Pancreas (tissue), 10 donors: Measurements from ENCODE around the gene SLC9C1. TPM values are rescaled to one million over a fixed set of nuclear protein-coding genes. Genes with fewer than 3 reads are reported as not detected.

Experiments used
- ATAC-seq, 4 donors: fragments of 200-7000 bp; cut with Tn5 transposase; one replicate each; pipeline versions ENCODE4 v1.8.0 to v1.9.1; 2020; ENCODE audit warnings: mild to moderate bottlenecking in 4 of 4, moderate library complexity in 4 of 4
- DNase-seq, 6 donors: peaks; one replicate each; pipeline ENCODE4 v3.0.0-alpha.2; 2020
- FAIRE-seq: peaks from 2 replicates; lab custom pipeline; 2012; peaks lifted over from hg19 to GRCh38; lab: Jason Lieb, UNC
- H3K27ac ChIP-seq, 4 donors: fragments of 200-600 bp; sonication (generic); 1 replicate in 3 of 4; 2 replicates in 1 of 4; pipeline versions ENCODE4 v1.5.0 to v1.8.0; 2020
- H3K27me3 ChIP-seq, 4 donors: fragments of 200-600 bp; one replicate each; pipeline ENCODE4 v1.8.0; 2021
- H3K36me3 ChIP-seq, 3 donors: fragments of 200-600 bp; sonication (generic) in 1 of 3; one replicate each; pipeline versions ENCODE4 v1.5.0 to v1.8.0; 2020 to 2021
- H3K4me1 ChIP-seq, 3 donors: fragments of 200-600 bp; one replicate each; pipeline ENCODE4 v1.8.0; 2021
- H3K4me3 ChIP-seq, 4 donors: fragments of 200-600 bp; sonication (generic) in 2 of 4; one replicate each; pipeline versions ENCODE4 v1.5.0 to v1.8.0; 2020 to 2021
- H3K9me3 ChIP-seq, 4 donors: fragments of 200-600 bp; one replicate each; pipeline ENCODE4 v1.8.0; 2021
- CTCF ChIP-seq, 4 donors: fragments of 200-600 bp; sonication (generic) in 3 of 4; IDR thresholded peaks; one replicate each; pipeline versions ENCODE4 v1.5.0 to v1.8.0; 2021; ENCODE audit warnings: antibody characterized with exemption in 4 of 4
- WGBS, 2 donors: extraction: QIAGEN DNeasy Blood & Tissue Kit; methylation state at CpG; one replicate each; pipeline ENCODE4 v1.1.7; 2013; 5-methylcytosine and 5-hydroxymethylcytosine counted together
- intact Hi-C, 3 donors: fragments of 100-400 bp; cut with DNase I; formaldehyde crosslinking; loops; one replicate each; pipeline versions ENCODE4 v1.11.1 to v1.14.2; 2022
- polyA plus RNA-seq, 2 donors: library from polyadenylated mRNA; stranded (reverse); fragments of 200-250 nt; gene quantifications; one replicate each; pipeline ENCODE4 v1.2.3, GENCODE V29; 2013
- total RNA-seq, 6 donors: library from RNA; stranded (reverse); fragmentation: NEBNext Ultra II Directional in 4 of 6; extraction: Animal tissue kit (Norgen Biotek cat#: 25700) in 4 of 6; gene quantifications; one replicate each; pipeline versions ENCODE4 v1.2.1 to v1.2.4, GENCODE V29; 2021 to 2023
- donor health status: healthy with polysubstance abuse.
- donor health status: DM: no; HTN: no; CAD: no; lungs with moderate emphysema.
- donor health status: DM: no; HTN: no; CAD: no.
- donor health status: control.
- donor health status: control.
- donor health status: Bipolar disorder and iron deficiency.
- donor health status: DM: yes; HTN: yes; CAD: no.
- donor health status: DM: no; HTN: no; CAD: no.
- donor health status: DM: no; HTN: no; CAD: no.
- donor health status: DM: yes; HTN: yes; CAD: no.

SLC9C1 gene
- total and polyA plus RNA-seq, 8 donors = 0.07 to 0.66 TPM; not detected in 6

- Histone ChIP-seq H3K4me1 (no peaks in the 10 kb centered on the region), H3K36me3 (no peaks in the 10 kb centered on the region), H3K9me3 (no peaks in the 10 kb centered on the region), H3K27me3 (peaks cover 0 to 5% (median 0%) of the 10 kb centered on the region in 4 donors), H3K4me3 (peak within 1 kb of the TSS in 2 of 4 donors; percentile 26 to 40), H3K27ac (peak within 1 kb of the TSS in 2 of 4 donors; percentile 28 to 55)
- WGBS, 2 donors = 19 to 33% methylated on average over 28 of the region's 28 CpGs
- ATAC-seq = peak in 3 of 4 donors; percentile 66 to 88 (median 88)
- no peak for TF ChIP-seq CTCF (IDR thresholded peaks at IDR 0.05)
- DNase-seq = peak in 4 of 6 donors; percentile 21 to 68 (median 50)
- intact Hi-C loops = no loop called here
- FAIRE-seq = no peak
Observed at GRCh38 chr3:112333002-112333380, 39.0 kb upstream of the SLC9C1 start, which contains the start of gene CD200. CD200 (plus strand) TSS chr3:112333156; CDS start chr3:112333213, 57 bp downstream.

- peaks cover 0 to 5% (median 0%) of the 10 kb centered on the region in 4 donors for H3K27me3 ChIP-seq
- no peak overlapping the region for H3K4me3 ChIP-seq
- ATAC-seq (no peak), DNase-seq (no peak), FAIRE-seq (no peak)
- H3K36me3 ChIP-seq = no peaks in the 10 kb centered on the region
- no peak for TF ChIP-seq CTCF (IDR thresholded peaks at IDR 0.05)
- H3K9me3 ChIP-seq = no peaks in the 10 kb centered on the region
- intact Hi-C loops = no loop called here
- H3K27ac ChIP-seq = no peak overlapping the region
- 95 to 96% methylated on average over 4 of the region's 4 CpGs for WGBS, 2 donors
- H3K4me1 ChIP-seq = no peaks in the 10 kb centered on the region
Observed at GRCh38 chr3:112331851-112332250, 37.8 kb upstream of the SLC9C1 start.

GRCh38 chr3:112327371-112327951 is 33.4 kb upstream of the SLC9C1 start:
- DNase-seq (no peak), ATAC-seq (peak; percentile 68 to 92 (median 90)), FAIRE-seq (peak; percentile 93)
- H3K4me3 ChIP-seq = no peak overlapping the region
- H3K9me3 ChIP-seq = no peaks in the 10 kb centered on the region
- peak in 2 of 4 donors; percentile 20 to 27 for TF ChIP-seq CTCF (IDR thresholded peaks at IDR 0.05)
- H3K36me3 ChIP-seq = no peaks in the 10 kb centered on the region
- no peak overlapping the region for H3K27ac ChIP-seq
- WGBS, 2 donors = 19 to 25% methylated on average over 2 of the region's 2 CpGs
- intact Hi-C loops = no loop called here
- H3K4me1 ChIP-seq = peaks cover 0 to 2% (median under 1%) of the 10 kb centered on the region in 3 donors
- H3K27me3 ChIP-seq = peaks cover 0 to 5% (median 0%) of the 10 kb centered on the region in 4 donors

- no peaks in the 10 kb centered on the region for H3K27me3 ChIP-seq
- WGBS, 2 donors = 10 to 17% methylated on average over 5 of the region's 5 CpGs
- ATAC-seq (peak; percentile 61 to 88 (median 84)), DNase-seq (no peak), FAIRE-seq (no peak)
- H3K4me1 ChIP-seq = peaks cover 0 to 8% (median 6%) of the 10 kb centered on the region in 3 donors
- H3K36me3 ChIP-seq = no peaks in the 10 kb centered on the region
- no peak for TF ChIP-seq CTCF (IDR thresholded peaks at IDR 0.05)
- intact Hi-C loops = no loop called here
- no peaks in the 10 kb centered on the region for H3K9me3 ChIP-seq
- H3K4me3 ChIP-seq = no peak overlapping the region
- no peak overlapping the region for H3K27ac ChIP-seq
Observed at GRCh38 chr3:112321867-112322652, 28.0 kb upstream of the SLC9C1 start.
